ENCODE results near the gene KIAA1549.

KIAA1549 gene

DNA sequence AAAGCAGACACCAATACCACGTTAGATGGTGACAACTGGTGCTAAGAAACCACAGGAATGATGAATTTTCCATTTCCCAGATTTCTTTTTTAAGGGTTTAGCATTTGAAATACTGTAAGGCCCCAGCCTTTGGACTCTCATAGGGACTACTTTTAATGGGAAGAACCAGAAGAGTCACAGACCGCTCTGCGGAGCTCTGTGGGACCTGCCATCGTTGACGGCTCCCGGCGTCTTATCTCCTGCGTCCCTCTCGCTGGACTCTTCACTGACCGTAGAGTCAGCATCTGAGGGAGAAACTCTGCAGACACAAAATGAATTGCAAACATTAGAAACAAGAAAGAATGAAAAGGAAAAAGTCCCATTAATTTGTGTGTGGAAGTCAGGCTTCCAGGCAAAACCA, 101.8 kb downstream of the KIAA1549 start:
- no peak for DNase-seq

DNA sequence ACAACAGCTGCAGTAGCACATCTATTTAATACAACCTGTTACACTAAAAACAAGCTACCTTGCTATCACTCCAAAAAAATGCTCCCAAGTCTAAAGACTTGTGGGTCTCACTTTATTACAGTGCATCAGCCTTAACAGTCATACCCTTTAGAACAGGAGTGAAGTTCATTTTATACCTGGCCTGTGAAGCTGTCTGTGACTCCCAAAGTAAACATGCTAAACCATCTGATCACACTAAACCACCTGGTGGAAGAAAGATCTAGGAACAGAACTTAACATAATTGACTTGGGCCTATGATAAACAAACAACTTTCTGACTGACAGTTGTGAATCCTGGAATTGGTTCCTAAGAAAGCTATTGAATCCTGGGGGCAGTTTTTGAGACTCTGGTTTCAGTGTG, 102.3 kb downstream of the KIAA1549 start:
- DNase-seq, result no peak

DNA sequence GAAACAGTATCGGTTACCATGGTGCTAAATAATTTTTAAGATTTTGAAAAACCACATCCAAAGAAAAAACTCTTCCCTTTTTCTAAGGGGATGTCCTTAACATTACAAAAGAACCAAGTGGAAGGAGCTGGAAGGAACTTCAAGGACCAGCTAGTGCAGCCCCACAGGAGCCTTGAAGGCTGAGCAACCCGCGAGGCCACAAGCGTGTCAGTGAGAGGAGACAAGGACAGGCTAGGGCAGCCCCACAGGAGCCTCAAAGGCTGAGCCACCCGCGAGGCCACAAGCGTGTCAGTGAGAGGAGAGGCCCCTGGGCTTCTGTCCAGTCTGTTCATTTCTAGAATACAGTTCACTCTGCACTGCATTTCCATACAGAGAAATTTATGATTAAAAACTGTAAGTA, 103.1 kb downstream of the KIAA1549 start:
- DNase-seq, result no peak

DNA sequence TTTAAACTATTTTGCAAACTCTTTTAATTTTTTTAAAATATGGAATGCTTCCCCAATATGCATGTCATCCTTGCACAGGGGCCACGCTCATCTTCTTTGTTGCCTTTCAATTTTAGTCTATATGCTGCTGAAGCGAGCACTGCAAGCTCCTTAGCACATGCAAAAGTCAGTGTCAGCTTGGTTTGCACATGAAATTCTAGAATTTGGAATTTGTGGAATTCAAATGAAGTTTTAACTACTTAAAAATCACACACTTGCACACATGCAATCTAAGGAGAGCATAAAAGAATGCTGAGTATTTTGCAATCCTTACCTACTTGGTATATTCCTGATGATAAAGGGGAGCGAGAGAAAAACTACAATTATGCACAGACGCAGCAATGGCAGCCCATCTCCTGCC, 104.9 kb downstream of the KIAA1549 start:
- no peak for DNase-seq

DNA sequence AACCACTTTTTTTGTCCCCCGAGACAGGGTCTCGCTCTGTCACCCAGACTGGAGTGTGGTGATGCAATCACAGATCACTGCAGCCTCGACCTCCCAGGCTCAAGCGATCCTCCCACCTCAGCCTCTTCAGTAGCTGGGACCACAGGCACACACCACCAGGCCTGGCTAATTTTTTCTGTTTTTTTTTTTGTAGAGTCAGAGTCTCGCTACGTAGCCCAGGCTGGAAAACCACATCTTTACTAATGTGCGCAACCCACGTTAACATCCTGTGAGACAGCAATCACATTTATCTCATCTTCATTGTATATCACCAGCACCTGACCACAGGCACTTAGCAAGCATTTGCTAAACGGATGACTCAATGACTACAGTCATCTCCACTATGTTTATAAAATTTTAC, 105.4 kb downstream of the KIAA1549 start:
- peak; percentile 44 for DNase-seq

DNA sequence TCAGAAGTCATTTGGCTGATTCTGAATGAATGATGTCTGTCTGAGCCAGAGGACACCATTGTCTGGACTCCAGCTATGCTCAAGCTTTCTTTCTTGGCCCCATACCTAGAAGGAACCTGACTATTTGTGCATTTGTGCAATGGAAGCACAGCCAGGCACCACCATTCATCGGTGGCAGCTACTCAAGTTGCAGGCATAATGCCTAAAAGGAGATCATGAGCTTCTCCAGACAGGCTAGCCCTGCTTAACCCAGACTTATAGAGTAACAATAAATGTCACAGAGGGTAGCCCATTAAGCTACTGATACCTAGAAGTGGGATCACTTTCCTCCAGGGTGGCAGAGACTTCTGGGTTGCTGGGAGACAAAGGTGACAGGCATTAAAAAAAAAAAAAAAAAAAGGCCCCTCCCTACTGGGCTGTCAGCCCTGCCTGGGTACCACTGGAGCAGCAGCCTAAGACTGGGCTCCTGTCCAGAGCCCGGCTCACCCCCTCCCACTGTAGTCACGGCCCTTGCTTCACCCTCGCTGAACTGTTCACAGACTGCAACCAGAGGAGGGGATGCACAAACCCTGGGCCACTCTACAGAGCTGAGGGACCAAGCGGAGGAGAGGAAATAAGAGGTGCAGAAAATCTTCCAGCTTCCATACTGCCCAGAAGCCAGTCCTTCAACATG, 107.8 kb downstream of the KIAA1549 start:
- DNase-seq, result no peak

DNA sequence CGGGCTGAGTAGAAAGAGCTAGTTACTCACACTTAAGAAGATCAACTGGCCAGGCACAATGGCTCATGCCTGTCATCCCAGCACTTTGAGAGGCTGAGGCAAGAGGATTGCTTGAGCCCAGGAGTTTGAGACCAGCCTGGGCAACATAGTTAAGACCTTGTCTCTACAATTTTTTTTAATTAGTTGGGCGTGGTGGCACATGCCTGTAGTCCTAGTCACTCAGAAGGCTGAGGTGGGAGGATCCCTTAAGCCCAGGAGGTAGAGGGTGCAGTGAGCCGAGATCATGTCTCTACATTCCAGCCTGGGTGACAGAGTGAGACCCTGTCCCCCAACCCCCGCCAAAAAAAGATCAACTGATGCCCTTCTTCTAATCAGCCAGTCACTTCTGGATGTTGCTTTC, 108.6 kb downstream of the KIAA1549 start:
- DNase-seq, result no peak

DNA sequence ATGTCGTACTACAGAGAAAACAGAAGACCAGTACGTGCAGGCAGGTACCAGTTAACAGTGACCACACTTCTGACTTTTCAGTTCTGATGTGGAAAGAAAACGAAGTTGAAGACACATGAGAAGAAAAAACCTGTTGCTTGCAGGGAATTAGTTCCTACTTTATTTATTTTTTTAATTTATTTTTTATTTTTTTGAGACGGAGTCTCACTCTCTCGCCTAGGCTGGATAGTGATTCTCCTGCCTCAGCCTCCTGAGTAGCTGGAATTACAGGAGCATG, 109.4 kb downstream of the KIAA1549 start:
- no peak for DNase-seq

DNA sequence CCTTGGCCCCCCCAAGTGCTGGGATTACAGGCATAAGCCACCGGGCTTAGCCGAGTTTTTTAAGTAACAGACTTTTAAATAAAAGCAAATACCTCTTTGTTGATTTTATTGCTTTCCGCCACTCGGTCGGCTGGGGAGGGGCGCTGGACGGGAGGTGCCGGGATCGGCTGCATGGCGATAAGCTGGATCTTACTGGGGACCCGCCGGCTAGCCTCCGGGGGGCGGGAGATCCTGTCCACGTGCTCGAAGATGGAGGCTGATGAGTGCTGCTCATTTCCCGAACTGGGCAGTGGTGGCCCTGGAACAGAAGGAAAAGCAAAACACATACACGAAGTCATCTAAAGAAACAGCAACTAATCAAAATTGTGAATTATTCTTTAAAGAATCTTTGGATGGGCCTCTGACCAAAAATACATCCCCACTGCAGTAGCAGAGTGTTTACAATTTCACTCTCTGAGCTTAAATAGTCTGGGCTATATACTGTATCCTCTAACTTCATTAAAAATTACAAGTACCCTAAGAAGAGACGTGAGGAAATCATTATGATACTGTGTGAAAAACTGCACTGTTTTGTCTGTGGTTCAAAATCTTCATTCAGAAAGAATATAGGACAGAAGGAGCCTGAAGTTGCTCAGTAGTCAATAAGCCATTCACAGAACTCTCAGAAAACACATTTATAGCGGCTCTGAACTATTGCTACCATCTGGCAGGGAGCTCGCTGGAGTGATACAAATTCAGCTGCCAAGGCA, 110.0 kb downstream of the KIAA1549 start:
- DNase-seq, result no peak

DNA sequence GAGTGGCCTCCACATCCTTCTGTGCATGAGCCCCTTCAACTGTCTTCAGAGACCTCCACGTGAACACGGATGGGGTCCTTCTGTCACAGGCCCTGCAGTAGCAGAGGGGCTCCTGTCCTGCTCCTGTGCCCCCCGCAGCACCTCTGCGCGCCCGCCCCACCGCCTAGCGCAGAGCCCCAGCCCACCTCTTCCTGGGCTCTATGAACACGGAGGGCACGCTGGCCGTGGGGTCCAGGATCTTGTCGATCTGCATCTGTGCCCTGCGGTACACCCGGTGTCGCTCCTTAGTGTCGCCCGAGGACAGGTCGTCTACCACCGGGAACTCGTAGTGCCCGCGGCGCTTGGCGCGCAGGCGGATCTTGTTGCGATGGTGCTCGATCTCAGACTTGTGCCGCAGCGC, 111.8 kb downstream of the KIAA1549 start:
- DNase-seq, result no peak

DNA sequence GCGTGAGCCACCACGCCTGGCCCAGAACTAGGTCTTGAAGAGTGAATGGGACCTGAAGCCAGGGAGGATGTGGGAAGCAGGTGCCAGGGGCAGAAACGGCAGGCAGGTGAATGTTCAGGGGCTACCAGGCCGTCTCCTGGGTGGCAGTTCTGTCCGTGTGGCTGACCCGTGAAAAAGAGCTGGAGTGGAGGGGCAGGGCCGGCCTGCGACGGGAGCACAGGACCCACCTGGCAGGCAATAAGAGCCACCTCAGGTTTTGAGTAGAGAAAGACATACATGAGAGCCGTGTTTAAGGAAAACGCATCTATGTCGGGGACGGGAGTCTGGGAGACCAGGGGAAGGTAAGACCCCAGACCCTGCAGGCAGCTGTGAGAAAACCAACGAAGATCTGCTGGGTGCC, 112.5 kb downstream of the KIAA1549 start:
- DNase-seq, result no peak

DNA sequence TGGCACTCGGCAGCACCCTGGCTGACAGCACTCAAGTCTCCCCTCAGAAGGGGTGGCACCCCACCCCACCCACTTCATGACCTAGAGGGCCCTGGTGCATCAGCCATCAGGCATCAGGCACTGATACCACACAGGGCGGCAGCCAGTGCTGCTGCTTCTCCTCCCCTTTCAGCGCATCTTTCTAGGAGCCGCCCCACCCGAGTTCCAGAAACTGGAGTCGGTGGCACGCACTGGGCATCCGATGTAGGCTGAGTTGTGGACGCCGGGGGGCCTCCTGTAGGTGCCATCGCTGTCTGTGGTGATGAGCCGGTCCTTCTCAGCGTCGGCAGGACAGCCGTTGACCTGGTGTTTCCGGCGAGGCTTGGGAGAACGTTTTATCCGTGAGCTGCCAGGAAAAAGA, 113.4 kb downstream of the KIAA1549 start:
- DNase-seq, result no peak

DNA sequence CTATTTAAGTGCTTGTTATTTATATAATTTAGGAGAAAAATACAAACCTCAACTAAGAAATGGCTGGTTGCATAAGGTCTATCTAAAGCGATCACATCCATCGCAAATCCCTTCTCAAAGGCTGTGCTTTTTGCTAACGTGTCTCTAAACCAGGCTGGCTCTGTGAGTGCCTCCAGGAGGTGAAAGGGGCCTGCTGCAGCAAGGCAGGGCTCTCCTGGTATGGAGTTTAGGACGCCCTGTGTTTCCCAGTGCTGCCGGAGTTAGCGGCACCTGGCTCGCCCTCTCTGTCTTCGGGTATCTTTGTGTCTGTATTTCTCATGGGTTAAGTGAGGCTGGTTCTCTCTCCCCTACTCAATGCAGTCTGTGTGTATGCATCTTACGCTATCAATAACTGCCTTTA, 114.8 kb downstream of the KIAA1549 start:
- DNase-seq, result no peak

DNA sequence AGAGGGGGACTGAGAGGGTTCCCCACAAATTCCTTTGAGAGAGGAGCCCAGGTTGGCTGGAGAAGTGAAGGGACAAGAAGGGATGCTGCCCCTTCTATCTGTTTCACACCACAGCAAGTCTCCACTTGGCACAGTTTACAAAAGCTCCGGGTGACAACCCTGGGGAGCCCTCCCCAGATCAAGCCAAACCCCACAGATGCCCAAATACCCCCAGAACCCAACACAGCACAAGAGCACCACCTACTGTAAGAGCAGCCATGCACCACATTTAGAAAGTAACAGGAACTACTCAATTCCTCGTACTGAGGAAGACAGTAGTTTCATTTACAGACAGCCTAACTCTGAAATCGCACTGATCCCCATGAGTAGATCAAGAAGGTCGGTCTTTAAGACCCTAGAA, 115.3 kb downstream of the KIAA1549 start:
- no peak for DNase-seq

DNA sequence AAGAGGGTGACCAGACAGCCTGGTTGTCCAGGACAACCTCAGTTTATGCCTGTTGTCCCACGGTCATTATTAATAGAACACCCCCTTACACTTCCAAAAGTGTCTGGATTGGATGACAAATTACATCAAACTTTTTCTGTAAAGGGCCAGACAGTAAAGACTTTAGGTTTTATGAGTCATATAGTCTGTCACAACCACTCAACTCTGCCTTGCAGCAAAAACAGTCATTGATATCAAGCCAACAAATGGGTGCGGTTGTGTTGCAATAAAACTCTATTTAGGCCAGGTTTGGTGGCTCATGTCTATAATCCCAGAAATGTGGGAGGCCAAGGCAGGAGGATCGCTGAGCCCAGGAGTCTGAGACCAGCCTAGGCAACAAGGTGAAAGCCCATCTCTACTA, 116.5 kb downstream of the KIAA1549 start:
- no peak for DNase-seq

DNA sequence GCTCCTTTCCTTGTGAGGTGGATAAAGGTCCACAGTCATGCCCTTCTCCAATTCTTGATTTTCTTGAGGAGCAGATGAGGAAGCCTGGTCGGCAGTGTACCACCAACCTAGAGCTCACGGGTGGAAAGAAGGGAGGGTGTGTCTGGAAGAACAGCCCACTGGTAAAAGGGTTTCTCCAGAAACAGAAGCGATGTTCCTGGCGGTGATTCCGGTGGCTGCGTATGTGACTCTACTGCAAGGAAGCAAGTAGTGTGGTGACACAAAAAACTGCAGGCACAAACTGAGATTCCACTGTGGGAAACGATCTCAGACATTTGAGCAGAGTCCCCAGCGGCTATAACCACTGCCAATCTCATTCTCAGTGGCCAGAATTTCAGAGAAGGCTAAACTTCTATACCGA, 117.3 kb downstream of the KIAA1549 start:
- DNase-seq, result no peak

DNA sequence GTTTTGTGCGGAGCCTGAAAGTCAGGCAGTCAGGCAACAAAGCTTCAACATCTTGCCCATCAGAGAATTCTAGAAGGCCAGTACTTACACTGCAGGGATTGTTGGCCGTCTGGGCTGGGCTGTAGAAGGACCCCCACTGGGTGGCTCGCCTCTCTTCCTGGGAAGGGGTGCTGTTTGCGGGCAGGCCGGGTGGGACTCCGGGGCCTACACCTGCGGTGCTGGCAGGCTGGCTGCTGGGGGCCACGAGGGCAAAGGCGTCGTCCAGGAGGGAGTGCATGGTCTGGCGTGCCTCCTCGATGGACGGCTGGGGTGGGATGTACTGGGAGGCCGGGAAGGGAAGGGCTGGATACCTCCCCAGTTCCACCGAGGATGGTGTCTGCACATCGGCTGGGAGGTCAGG, 120.1 kb downstream of the KIAA1549 start:
- no peak for DNase-seq

DNA sequence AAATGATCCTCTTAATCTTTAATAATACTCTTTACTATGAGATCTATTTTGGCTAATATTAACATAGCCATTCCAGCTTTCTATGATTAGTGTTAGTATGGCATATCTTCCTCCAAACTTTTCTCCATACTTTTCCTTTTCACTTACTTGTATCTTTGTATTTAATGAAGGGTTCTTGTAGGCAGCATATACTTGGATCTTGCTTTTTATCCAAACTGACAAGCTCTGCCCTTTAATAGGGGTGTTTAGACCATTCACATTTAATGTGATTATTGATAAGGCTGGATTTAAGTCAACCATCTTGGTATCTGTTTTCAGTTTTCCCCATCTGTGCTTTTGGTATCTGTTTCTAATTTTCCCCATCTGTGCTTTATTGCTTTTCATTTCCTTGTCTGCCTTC, 123.5 kb downstream of the KIAA1549 start:
- no peak for DNase-seq

DNA sequence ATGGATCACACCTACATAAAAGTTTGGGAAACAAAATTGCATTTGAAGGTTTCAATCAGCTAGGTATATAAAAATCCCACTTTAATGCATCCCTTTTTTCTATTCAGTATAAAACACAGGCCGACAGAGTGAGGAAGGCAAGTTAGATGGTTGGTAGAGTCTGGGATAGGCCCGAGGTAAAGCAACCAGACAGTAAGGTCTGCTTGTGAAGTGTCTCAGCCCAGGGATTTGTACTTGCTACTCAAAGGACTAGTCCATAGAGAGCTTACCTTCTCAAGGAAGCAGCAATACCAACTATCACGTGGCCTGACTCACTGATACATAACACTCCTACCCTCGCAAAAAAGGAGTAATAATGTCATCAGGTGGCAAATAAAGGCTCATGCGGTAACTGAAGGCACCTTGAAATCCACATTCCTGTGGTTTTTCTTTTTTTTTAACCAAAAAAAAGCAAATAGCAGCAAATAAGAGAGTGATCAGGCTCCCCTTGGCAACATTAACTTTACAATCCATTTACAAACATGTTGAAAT, 127.0 kb downstream of the KIAA1549 start:
- DNase-seq, result no peak

DNA sequence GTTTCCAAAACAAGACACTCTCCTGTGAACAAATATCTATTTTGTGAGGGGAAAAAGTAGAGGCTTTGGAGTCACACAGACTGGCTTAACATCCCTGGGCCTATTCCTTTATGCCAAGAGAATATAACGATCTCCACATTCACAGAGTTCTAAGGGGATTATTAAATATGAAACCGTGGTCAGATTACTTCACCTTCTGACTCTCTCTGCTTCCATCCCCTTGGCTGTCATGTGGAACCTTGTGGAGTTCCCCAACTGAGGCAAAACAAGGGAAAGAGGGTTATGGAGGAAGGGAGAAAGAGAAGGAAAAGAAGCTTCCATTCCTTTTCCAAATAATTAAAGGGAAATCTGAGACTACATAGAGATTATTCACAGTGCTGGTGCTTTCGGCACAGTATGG, 127.7 kb downstream of the KIAA1549 start:
- no peak for DNase-seq

DNA sequence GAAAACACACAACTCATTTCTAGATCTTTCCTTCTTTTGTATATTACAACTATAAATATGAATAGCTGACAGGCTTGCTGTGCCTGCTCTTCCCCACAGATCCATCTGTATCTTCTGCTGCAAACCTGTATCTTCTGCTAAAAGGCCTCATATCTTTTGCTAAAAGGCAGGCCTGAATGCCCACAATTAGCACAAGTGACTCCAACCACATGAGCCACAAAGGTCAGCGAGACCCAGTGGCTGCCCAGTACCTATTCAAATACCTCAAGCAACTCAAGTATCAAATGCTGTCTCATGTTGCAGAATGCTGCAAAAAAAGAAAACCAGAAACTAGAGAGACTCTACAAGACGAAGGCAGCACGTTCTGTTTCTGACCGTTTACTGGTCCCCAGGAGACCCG, 128.7 kb downstream of the KIAA1549 start:
- no peak for DNase-seq

DNA sequence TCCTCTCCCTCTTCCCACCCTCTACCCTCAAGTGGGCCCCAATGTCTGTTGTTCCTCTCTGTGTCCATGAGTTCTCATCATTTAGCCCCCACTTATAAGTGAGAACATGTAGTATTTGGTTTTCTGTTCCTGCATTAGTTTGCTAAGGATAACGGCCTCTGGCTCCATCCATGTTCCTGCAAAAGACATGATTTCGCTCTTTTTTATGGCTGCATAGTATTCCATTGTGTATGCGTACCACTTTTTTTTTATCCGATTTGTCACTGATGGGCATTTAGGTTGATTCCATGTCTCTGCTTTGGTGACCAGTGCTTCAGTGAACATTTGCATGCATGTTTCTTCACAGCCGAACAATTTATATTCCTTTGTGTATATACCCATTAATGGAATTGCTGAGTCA, 131.5 kb downstream of the KIAA1549 start:
- DNase-seq, result no peak

DNA sequence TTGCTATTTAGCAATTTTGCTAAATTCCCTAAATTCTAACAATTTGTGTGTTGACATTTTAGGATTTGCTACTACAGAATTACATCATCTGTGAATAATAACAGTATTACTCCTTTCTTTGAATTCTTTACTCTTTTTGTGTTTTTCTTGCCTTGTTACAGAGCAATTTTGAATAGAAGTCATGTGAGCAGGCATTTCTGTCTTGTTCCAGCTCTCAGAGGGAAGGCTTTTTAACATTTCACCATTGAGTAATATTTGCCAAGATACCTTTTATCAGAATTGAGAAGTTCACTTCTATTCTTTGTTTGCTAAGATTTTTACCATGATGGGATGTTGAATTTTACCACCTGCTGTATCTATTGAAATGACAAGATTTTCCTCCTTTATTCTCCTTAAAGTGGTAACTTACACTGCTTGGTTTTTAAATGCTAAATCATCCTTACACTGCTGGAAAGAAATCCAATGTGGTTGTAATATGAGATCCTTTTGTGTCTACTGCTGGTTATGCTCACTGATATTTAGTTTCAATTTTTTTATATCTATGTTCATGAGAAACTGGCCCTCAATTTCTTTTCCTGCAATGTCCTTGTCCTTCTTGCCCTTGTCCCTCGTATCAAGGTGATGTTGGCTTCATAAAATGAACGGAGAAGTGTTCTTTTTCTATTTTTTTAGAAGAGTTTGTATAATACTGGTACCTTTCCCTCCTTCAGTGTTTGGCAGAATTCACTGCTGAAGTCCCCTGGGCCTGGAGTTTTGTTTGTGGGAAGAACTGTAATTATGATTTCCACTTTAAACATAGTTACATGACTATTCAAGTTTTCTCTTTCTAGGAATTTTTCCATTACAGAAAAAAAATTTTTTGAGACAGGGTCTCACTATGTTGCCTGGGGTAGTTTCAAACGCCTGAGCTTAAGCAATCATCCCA, 132.9 kb downstream of the KIAA1549 start:
- DNase-seq, result no peak

DNA sequence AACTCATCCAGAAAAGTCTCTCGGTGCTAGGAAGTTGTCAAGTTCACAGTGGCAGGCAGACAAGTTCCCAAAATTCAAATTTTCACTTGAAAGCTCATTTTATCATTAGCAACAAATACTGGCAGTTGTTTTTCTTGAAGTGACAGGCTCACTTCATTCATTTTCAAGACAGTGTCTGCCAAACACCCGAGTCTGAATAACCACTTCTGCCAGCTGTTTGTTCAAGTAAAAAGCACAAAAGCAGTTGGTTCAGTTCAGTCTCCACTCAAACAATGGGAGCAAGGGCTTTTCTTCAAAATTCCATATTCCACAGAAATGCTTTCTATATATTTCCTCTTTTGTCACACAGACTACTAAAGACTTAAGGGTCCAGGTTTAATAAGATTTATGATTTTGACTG, 135.5 kb downstream of the KIAA1549 start:
- DNase-seq, result no peak

Data from activated CD4-positive, CD25-positive, alpha-beta regulatory T cell treated with anti-CD3 and anti-CD28 coated beads, Interleukin-2, amount 50 U/mL, for 72 hours (primary cell).